ENCODE results near the gene DCAF8L1. TPM values are rescaled to one million over a fixed set of nuclear protein-coding genes. Genes with fewer than 3 reads are reported as not detected.

Gene DCAF8L1
- total RNA-seq, 2 experiments from 2014 or later: not detected

- Histone ChIP-seq H3K36me3 (ENCODE audit: insufficient read depth, low read length) (no peaks in the 10 kb centered on the region), H2AFZ (ENCODE audit: low read length) (no peak overlapping the region), H3K4me1 (ENCODE audit: insufficient read depth, low read length, poor library complexity, severe bottlenecking) (no peaks in the 10 kb centered on the region), H3K79me2 (ENCODE audit: insufficient read depth, low read depth, low read length) (no peaks in the 10 kb centered on the region), H3K4me3 (ENCODE audit: low read depth, low read length, poor library complexity, severe bottlenecking) (no peak overlapping the region), H3K9me3 (ENCODE audit: low read length) (no peaks in the 10 kb centered on the region), H3K4me2 (ENCODE audit: low read length) (no peak overlapping the region), H3K9me2 (ENCODE audit: insufficient read depth, low read length) (no peaks in the 10 kb centered on the region), H4K20me1 (ENCODE audit: insufficient read depth, low read length) (no peaks in the 10 kb centered on the region), H3K27ac (ENCODE audit: low read depth, low read length, poor library complexity, severe bottlenecking) (no peak overlapping the region)
- ChIA-PET POLR2A (interaction anchor here (0.7 kb wide), 1 partner anchor 294 kb away, joined by 3 read pairs; no protein-coding TSS in a partner anchor), CTCF (ENCODE audit: unreplicated experiment) (no interaction called here)
- no TSS peak for BruUV-seq (replicated peaks)
- TF ChIP-seq EZH2phosphoT487 (IDR thresholded peaks at IDR 0.05; ENCODE audit: borderline replicate concordance, low read depth, low read length): no peak
- no peak for TF ChIP-seq CTCF (conservative IDR thresholded peaks at IDR 0.05; ENCODE audit: low read length)
- intact Hi-C loops (cut with micrococcal nuclease; ENCODE audit: unreplicated experiment): no loop called here
- no peak for DNase-seq (ENCODE audit: low spot score)
Observed at GRCh38 chrX:27953171-27953570, 28.1 kb downstream of the DCAF8L1 start.

GRCh38 chrX:27933361-27933760, 47.9 kb downstream of the DCAF8L1 start:
- no peaks in the 10 kb centered on the region for H3K9me2 ChIP-seq (ENCODE audit: insufficient read depth, low read length)
- H3K4me2 ChIP-seq (ENCODE audit: low read length): no peak overlapping the region
- DNase-seq (ENCODE audit: low spot score): no peak
- no peaks in the 10 kb centered on the region for H3K79me2 ChIP-seq (ENCODE audit: insufficient read depth, low read depth, low read length)
- no peaks in the 10 kb centered on the region for H3K9me3 ChIP-seq (ENCODE audit: low read length)
- CTCF ChIA-PET (ENCODE audit: unreplicated experiment): no interaction called here
- H3K4me1 ChIP-seq (ENCODE audit: insufficient read depth, low read length, poor library complexity, severe bottlenecking): no peaks in the 10 kb centered on the region
- H3K36me3 ChIP-seq (ENCODE audit: insufficient read depth, low read length): no peaks in the 10 kb centered on the region
- H3K4me3 ChIP-seq (ENCODE audit: low read depth, low read length, poor library complexity, severe bottlenecking): no peak overlapping the region
- BruUV-seq (replicated peaks): no TSS peak
- H3K27ac ChIP-seq (ENCODE audit: low read depth, low read length, poor library complexity, severe bottlenecking): no peak overlapping the region
- no peak overlapping the region for H2AFZ ChIP-seq (ENCODE audit: low read length)
- intact Hi-C loops (cut with micrococcal nuclease; ENCODE audit: unreplicated experiment): no loop called here
- no peak for TF ChIP-seq EZH2phosphoT487 (IDR thresholded peaks at IDR 0.05; ENCODE audit: borderline replicate concordance, low read depth, low read length)
- no peak for TF ChIP-seq CTCF (conservative IDR thresholded peaks at IDR 0.05; ENCODE audit: low read length)
- POLR2A ChIA-PET: interaction anchor here (0.6 kb wide), 1 partner anchor 220 kb away, joined by 3 read pairs; no protein-coding TSS in a partner anchor
- H4K20me1 ChIP-seq (ENCODE audit: insufficient read depth, low read length): no peaks in the 10 kb centered on the region

Other genes starting within 250 kb of the DCAF8L1 start
- gene MAGEB10, start 173.5 kb downstream of the DCAF8L1 start, total RNA-seq (2014; rRNA removed; shearing (Covaris generic)): not detected in 2 replicates
- gene MAGEB10, start 173.5 kb downstream of the DCAF8L1 start, total RNA-seq (2022): not detected in 2 replicates

Data from OCI-LY7 (cell line).